IPS-18a (cell line): ENCODE data around the gene QPCTL.

Source experiments
- H3K27ac ChIP-seq: one replicate; pipeline ENCODE4 v1.5.1; 2013; ENCODE audit warnings: low read length
- H3K27me3 ChIP-seq: one replicate; pipeline ENCODE4 v1.6.1; 2013; ENCODE audit warnings: mild to moderate bottlenecking, low read length; ENCODE audit not compliant: control insufficient read depth, insufficient read depth
- H3K36me3 ChIP-seq: one replicate; pipeline ENCODE4 v1.6.1; 2013; ENCODE audit warnings: low read depth, low read length; ENCODE audit not compliant: control insufficient read depth
- H3K4me1 ChIP-seq: one replicate; pipeline ENCODE4 v1.6.1; 2013; ENCODE audit warnings: low read depth, low read length; ENCODE audit not compliant: control insufficient read depth
- H3K4me3 ChIP-seq: one replicate; pipeline ENCODE4 v1.5.1; 2013; ENCODE audit warnings: low read length
- H3K9ac ChIP-seq: one replicate; pipeline ENCODE4 v1.6.1; 2013; ENCODE audit warnings: mild to moderate bottlenecking, low read length, moderate library complexity
- H3K9me3 ChIP-seq: one replicate; pipeline ENCODE4 v1.6.1; 2013; ENCODE audit warnings: low read depth, low read length; ENCODE audit not compliant: control insufficient read depth

The QPCTL gene

GRCh38 chr19:45692187-45693105 lies at the start of gene QPCTL:
QPCTL (plus strand) TSS chr19:45692666; CDS start chr19:45692704, 38 bp downstream.
- Histone ChIP-seq H3K27me3 (no peaks in the 10 kb centered on the region), H3K9ac (peak within 1 kb of the TSS; percentile 92)

GRCh38 chr19:45643024-45643926 lies 49.2 kb upstream of the QPCTL start:
- no peak overlapping the region for H3K27ac ChIP-seq
- H3K9ac ChIP-seq = no peak overlapping the region
- H3K4me3 ChIP-seq = peak overlapping the region; percentile 80
- H3K4me1 ChIP-seq = peaks cover 10% of the 10 kb centered on the region
- H3K27me3 ChIP-seq = peaks cover 23% of the 10 kb centered on the region
- H3K36me3 ChIP-seq = no peaks in the 10 kb centered on the region
- no peaks in the 10 kb centered on the region for H3K9me3 ChIP-seq

More at GRCh38 chr19:45692187-45693105, at the start of gene QPCTL:
- Histone ChIP-seq H3K4me3 (peak within 1 kb of the TSS; percentile 82), H3K4me1 (no peaks in the 10 kb centered on the region), H3K27ac (peak within 1 kb of the TSS; percentile 95), H3K36me3 (peaks cover 16% of the 10 kb centered on the region), H3K9me3 (no peaks in the 10 kb centered on the region)

GRCh38 chr19:45643927-45644771 lies 48.3 kb upstream of the QPCTL start:
- Histone ChIP-seq H3K9me3 (no peaks in the 10 kb centered on the region), H3K36me3 (no peaks in the 10 kb centered on the region), H3K27ac (no peak overlapping the region), H3K4me1 (peaks cover 10% of the 10 kb centered on the region), H3K4me3 (peak overlapping the region; percentile 80), H3K27me3 (peaks cover 23% of the 10 kb centered on the region), H3K9ac (no peak overlapping the region)

- H3K9ac ChIP-seq = no peak overlapping the region
- H3K4me3 ChIP-seq = peak overlapping the region; percentile 63
- no peak overlapping the region for H3K27ac ChIP-seq
- peaks cover 23% of the 10 kb centered on the region for H3K27me3 ChIP-seq
- H3K9me3 ChIP-seq = no peaks in the 10 kb centered on the region
- H3K4me1 ChIP-seq = peaks cover 10% of the 10 kb centered on the region
- H3K36me3 ChIP-seq = no peaks in the 10 kb centered on the region
These were observed 47.3 kb upstream of the QPCTL start for GRCh38 chr19:45645068-45645630.

- Histone ChIP-seq H3K9me3 (no peaks in the 10 kb centered on the region), H3K36me3 (no peaks in the 10 kb centered on the region), H3K4me3 (peak overlapping the region; percentile 63), H3K9ac (no peak overlapping the region), H3K27ac (no peak overlapping the region), H3K27me3 (peaks cover 23% of the 10 kb centered on the region), H3K4me1 (peaks cover 10% of the 10 kb centered on the region)
These were observed 46.7 kb upstream of the QPCTL start for GRCh38 chr19:45645631-45646344.

- Histone ChIP-seq H3K4me1 (peaks cover 10% of the 10 kb centered on the region), H3K9me3 (no peaks in the 10 kb centered on the region), H3K27me3 (peaks cover 23% of the 10 kb centered on the region), H3K27ac (no peak overlapping the region), H3K36me3 (no peaks in the 10 kb centered on the region), H3K4me3 (peak overlapping the region; percentile 63), H3K9ac (no peak overlapping the region)
These were observed 46.1 kb upstream of the QPCTL start for GRCh38 chr19:45646345-45646698.

GRCh38 chr19:45650722-45651121 lies 41.7 kb upstream of the QPCTL start:
- H3K27me3 ChIP-seq = no peaks in the 10 kb centered on the region
- no peak overlapping the region for H3K27ac ChIP-seq
- H3K4me1 ChIP-seq = no peaks in the 10 kb centered on the region
- H3K9me3 ChIP-seq = no peaks in the 10 kb centered on the region
- H3K36me3 ChIP-seq = no peaks in the 10 kb centered on the region
- no peak overlapping the region for H3K4me3 ChIP-seq
- H3K9ac ChIP-seq = no peak overlapping the region

- Histone ChIP-seq H3K4me3 (no peak overlapping the region), H3K36me3 (no peaks in the 10 kb centered on the region), H3K9me3 (no peaks in the 10 kb centered on the region), H3K27me3 (no peaks in the 10 kb centered on the region), H3K27ac (no peak overlapping the region), H3K9ac (no peak overlapping the region), H3K4me1 (no peaks in the 10 kb centered on the region)
These were observed 38.8 kb upstream of the QPCTL start for GRCh38 chr19:45653634-45654033.

- no peaks in the 10 kb centered on the region for H3K4me1 ChIP-seq
- no peak overlapping the region for H3K4me3 ChIP-seq
- H3K27ac ChIP-seq = no peak overlapping the region
- no peaks in the 10 kb centered on the region for H3K9me3 ChIP-seq
- no peaks in the 10 kb centered on the region for H3K27me3 ChIP-seq
- H3K36me3 ChIP-seq = no peaks in the 10 kb centered on the region
- no peak overlapping the region for H3K9ac ChIP-seq
These were observed 37.4 kb upstream of the QPCTL start for GRCh38 chr19:45655073-45655472.

GRCh38 chr19:45657520-45658167 lies 34.8 kb upstream of the QPCTL start:
- Histone ChIP-seq H3K9ac (no peak overlapping the region), H3K36me3 (no peaks in the 10 kb centered on the region), H3K27me3 (no peaks in the 10 kb centered on the region), H3K9me3 (no peaks in the 10 kb centered on the region), H3K4me1 (no peaks in the 10 kb centered on the region), H3K27ac (no peak overlapping the region), H3K4me3 (no peak overlapping the region)
